Astrocyte of the hippocampus (primary cell): ENCODE measurements around the gene ST3GAL3.
A peak's percentile ranks its signal among the peaks of the same experiment; 100 is the strongest.

Experiments
- DNase-seq: peaks from one replicate; pipeline ENCODE4 v3.0.0; 2011; ENCODE audit warnings: low read depth, low spot score

The ST3GAL3 gene

DNA sequence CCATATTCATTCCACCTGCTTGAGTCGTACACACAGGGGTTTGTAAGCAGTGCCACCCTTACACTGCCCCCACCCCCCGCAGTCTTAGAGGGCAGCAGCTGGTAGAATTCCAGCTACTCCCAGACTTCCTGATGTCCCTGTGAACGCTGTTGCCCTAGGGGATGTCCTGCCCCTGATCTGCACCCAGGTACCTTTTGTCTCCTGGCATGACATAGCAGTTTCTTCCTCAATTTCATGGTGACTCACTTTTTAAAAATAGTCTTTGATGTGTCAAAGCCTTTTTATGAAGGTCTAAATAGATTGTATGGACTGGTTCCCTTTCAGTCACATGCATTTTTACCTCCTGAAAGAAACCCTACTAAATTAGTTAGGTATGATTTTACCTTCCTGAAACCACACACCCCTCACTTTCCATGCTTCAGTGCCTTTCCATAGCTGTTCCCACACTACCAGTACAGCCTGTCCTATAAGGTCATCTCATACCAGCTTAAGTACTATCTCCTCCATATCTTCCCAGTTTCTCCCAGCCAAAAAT, 76.4 kb downstream of the ST3GAL3 start:
- DNase-seq = peak; percentile 37

DNA sequence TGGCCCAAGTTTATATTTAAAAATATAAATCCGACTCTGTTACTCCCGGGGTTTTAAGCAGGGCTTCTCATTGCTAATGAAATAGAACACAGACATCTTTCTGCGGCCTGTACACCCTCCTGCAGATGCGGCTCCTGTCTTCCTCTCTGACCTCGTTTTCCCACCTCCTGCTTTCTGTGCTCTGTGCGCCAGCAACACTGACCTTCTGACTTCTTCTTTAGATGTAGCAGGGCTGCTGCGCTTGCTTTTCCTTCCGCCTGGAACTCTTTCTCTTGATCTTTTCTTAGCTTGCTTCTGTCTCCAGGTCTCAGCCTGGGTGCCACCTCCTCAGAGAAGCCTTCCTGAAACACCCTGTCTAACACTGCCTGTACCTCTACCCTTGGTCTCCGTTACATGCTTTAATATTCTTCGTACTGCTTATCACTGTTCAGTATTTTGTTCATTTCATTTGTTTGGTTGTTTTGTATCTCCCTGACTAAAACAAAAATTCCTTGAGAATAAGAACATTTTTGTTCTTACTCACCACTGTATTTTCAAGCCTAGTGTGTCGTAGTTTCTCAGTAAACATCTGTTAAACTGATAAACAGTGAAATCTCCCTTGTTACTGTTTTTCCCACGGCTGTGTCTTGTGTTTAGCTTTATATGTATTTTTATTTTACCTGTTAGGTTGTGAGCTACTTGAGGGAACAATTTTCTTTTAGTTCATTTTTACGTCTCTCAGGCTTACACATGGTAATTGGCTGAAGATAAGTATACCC, 79.0 kb downstream of the ST3GAL3 start:
- DNase-seq = no peak

DNA sequence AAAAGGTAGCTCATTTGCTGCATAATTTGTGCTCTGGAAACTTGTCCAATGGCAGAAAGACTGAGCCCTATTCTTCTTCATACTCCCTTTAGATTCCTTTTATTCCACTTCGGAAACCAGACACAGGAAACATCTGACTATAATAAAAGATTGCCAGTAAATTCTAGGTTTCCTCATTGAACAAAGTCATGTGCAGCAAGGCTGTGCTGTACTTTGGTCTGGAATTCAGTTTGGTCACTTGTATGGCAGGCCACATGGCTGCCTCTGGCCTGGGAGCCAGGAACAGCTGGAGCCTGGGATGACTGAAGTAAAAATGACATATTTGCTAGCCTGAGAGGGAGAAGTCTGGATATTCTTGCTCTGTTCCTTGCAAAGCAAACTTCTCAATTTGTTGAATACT, 79.6 kb downstream of the ST3GAL3 start:
- no peak for DNase-seq

DNA sequence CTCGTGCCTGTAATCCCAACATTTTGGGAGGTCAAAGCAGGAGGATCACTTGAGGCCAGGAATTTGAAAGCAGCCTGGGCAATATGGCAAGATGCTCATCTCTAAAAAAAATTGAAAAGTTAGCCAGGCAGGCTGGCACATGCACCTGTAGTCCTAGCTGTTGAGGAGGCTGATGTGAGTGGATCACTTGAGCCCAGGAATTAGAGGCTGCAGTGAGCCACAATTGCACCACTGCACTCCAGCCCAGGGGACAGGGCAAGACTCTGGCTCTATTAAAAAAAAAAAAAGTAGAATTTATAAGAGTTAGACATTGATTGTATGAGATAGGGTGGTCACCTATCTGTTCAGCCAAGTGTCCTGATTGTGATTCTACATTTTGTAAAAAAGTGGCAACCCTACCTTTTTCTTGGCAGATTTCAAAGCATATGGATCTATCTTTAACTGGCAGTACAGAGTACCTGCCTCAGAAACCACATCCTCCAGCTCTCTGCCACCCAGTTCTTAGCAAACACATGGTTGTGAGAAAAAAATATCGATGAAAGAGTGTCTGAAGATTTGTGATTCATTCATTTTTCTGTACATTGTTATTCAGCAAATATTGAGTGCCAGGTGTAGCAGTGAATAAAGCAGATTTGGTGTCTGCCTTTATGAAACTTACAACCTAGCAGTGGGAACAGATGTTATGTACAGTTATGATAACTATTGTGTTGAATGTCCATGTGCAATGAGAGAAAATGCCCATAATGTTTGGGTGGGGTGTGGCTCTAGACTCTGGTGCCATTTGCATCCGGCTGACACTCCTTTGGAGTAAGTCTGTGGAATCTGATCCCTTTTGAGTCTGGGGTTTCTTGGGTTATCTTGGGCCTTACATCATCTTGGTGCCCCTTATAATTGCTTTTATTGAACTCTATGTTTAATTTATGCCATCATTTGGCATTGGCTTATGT, 82.5 kb downstream of the ST3GAL3 start:
- no peak for DNase-seq

DNA sequence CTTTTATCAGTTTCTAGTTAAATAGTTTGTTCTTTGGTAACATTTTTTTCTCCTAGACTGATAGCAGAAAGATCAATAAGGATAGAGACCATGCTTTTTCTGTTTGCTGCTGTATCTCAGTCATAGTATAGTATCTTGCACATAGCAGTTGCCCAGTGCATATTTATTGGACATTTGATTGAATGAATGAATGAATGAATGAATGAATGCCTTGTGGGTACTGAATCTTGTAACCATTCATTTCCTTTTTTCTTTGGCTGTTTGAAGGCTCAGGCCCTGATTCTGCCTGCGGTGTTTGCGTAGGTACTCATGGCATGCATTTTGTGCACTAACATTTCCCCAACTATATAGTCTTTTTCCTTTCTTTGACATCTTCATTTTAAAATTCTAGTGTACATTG, 83.9 kb downstream of the ST3GAL3 start:
- DNase-seq = no peak

DNA sequence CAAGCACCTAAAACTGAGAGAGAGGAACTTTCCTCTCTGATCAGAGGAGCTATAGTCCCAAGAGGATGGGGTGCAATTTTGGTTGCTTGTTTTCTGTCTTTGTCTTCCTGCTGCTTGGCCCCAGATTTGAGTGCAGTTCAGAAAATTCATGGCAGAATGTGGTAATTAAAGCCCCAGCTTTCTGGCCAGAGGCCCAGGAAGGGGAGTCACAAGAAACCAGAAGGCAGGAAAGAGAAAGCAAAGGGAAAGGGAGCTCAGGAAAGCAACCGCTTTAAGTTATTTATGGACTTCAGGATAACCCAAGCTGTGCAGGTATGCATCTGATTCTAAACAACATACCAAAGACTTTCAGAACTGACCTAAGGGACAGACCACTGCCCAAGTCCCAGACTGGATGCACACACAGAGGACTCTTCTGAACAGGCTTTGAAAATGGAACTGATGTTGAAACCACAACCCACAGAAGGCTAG, 88.8 kb downstream of the ST3GAL3 start:
- peak; percentile 92 for DNase-seq

DNA sequence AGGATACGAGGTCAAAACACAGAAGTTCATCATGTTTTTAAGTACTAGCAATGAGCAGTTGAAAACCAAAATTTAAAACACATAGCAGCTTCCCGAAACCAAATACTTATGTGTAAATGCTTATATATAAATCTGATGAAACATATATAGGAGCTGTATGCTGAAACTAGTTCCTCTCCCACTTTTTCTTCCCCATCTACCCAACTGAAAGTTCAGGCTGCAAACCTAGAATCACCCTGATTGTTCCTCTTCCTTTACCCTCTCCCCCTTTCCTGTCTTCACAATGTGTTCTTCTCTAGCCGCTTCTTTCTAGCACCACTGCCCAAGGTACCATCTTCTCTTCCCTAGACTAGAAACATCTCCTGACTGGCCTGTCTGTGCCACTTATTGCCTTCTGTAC, 90.6 kb downstream of the ST3GAL3 start:
- no peak for DNase-seq

DNA sequence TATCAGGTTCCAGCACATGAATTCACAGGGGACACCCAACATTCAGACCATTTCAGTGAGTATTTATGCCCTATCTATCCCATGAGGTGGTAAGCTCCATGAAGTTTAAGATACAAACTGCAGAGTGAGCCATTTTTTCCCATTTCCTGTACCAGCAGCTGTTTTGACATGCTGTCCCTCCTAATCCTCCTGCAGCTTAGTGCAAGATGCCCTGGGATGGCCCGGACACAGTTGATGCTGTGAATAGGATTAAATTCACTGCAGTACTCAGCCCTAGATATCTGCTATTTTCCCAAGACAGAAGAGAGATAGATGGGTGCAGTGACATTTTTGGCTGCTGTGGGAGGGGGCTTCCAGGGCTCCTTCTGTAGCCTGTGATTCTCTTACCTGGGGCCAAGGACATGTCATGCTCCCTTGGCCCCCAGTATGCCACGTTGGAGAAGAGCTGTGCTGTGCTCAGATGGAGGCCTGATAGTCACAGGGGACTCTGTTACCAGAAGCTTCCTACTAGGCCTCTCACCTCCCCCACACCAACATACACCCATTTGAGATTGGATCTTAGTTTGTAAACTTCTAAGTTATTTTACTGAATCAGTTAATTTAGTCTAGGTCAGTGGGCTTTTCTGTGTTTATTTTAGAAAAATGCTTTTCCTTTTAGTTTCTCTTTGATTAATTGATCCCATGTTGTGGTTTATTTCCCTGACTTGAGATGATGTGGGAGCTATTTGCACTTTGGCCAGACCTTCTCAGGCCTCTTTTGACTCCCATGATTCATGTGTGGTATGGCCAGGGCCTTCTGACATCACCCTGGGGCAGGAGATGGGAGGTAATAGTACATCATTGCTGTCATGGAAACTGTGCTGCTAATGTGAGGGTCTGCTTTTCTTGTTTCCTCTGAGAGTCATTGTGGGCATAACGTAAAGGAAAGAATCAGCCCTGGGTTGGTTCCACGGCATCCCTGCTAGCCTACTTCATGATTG, 92.6 kb downstream of the ST3GAL3 start:
- peak; percentile 80 for DNase-seq

DNA sequence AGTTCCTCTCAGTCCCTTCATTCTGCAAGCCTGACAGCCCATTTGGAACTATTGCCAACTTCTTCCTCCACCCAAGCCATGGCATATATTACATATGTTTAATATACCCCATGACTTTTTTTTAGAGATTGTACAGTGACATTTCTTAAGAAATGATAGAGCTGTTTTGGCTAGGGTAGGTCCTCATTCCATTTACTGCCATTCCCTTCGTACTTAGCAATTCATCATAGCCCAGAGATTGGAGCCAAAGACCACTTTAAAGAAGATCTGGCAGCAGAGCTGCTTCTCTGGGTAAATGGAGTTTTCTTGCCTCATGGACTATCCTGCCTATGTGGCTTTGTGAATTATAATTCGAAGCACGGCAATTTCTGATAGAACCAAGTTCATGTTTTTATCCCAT, 93.4 kb downstream of the ST3GAL3 start:
- no peak for DNase-seq

DNA sequence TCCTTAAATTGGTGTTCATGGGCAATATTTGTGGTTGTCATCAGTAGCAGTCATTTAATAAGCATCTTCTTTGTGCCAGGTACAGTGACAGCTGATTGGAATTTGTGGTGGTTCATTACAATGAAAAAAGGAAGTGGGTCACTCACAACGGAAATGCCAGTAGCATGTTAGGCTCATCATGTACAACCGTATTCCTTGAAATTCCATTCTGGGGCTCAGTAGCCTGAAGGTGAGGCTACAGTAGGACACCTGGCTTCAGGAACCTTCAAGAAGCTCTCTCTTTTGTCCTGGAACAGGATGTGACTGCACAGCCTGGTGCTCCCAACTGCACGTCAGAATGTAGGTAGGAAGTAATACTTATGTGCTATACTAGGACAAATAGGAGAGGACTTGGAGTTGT, 93.9 kb downstream of the ST3GAL3 start:
- DNase-seq = no peak

DNA sequence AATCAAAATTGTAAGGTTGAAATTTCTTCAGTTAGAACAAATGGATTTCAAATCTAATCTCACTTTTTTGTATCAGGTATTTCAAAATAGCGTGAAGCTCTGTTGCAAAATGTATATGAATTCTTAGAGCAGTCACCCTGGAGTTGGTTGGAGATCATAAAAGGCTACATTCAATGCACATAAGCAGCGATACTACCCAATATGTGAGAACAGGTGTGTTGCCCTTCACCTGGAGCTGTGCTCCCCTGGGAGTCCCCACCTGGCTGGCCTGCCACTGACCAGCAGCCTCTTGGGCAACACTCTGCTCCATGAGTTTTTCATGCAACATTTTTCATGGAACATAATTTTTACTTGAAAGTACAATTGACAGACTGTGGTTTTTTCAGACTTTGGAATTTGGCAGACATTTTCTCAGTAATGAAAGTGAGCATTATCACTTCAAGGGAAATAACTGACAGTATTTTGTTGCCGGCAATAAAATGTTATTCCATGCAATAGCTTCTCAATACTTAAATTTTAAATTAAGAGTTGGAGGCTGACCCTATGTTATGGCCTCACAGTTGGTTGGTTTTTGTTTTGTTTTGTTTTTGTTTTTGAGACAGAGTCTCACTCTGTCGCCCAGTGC, 95.1 kb downstream of the ST3GAL3 start:
- no peak for DNase-seq

DNA sequence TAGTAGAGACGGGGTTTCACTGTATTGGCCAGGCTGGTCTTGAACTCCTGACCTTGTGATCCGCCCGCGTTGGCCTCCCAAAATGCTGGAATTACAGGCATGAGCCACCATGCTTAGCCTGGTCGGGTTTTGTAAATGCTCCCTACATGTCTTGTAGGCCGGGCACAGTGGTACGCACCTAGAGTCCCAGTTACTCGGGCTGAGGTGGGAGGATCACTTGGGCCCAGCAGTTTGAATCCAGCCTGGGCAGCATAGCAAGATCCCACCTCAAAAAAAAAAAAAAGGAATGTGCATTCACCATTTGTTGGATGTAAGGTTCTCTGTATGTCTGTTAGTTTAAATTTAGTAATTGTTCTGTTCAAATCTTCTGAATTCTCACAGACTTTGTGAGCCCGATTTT, 95.8 kb downstream of the ST3GAL3 start:
- DNase-seq = no peak

DNA sequence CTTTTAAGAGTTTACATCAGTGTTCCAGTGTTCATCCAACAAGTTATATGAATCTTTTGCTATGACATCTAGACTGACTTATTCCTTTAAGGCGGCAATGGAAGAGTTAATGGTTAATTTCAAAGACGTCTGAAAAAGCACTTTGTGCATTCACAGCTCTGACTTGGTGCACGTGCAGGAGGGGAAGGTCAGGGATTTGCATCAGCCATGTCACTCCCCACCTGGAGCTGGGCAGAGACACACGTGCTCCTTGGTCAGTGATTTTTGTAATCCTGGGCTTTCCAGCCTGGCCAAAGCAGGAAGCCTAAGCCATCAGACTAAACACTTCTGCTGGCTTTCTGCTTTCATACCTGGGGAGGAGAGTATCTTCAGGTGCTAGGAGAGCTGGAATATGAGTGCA, 96.3 kb downstream of the ST3GAL3 start:
- no peak for DNase-seq

DNA sequence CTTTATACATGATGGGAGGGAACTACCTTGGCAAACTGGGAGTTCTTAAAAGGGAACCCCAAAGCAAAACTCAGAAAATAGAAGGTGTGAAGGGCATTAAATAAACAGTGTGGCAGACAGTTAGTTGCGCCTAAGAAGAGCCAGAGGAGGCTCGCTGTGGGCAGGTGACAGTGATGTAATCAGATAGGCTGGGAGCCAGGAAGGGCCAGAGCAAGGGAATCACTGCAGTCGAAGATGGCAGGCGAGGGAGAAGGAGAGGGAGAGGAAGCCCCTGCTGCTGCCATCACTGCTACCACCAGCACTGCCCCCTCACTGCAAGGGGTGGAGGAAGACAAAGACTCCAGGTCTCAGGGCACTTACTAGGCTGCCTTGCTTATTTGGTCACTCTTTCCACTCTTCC, 97.2 kb downstream of the ST3GAL3 start:
- DNase-seq = no peak

DNA sequence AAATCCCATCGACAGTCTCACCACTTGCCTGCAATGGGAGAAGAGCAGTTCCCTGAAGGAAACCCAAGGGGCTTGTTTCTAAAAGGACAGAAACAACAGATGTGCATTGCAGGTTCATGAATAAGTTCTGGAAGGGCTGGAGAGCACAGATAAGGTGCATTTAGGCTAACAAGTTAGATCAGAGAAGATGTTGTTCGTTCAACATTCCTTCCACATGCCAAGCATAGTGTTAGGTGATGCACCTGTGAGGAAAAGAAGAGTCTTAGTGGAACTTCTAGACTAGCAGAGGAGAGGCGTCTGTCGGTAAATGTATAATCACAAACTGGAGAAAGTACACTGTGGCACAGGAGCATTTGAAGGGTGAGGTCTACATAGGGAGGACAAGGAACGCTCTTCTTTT, 98.0 kb downstream of the ST3GAL3 start:
- DNase-seq = no peak

DNA sequence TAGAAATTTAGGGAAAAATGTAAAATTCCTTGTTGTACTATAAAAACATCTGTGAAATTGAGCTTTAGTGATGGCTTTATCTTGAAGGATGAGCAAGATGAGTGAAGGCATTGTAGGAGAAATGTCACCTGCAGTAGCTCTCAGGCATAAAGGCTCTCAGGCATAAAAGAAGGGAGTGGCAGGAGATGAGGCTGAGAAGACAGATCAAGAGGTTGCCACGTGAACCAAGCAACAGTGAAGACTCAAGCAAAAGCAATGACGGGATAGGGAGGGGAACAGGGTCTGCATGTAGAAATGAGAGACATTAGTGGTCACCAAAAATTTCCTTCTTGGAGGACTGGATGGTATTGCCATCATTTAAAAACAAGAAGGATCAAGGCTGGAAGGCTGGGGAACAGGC, 98.8 kb downstream of the ST3GAL3 start:
- no peak for DNase-seq

DNA sequence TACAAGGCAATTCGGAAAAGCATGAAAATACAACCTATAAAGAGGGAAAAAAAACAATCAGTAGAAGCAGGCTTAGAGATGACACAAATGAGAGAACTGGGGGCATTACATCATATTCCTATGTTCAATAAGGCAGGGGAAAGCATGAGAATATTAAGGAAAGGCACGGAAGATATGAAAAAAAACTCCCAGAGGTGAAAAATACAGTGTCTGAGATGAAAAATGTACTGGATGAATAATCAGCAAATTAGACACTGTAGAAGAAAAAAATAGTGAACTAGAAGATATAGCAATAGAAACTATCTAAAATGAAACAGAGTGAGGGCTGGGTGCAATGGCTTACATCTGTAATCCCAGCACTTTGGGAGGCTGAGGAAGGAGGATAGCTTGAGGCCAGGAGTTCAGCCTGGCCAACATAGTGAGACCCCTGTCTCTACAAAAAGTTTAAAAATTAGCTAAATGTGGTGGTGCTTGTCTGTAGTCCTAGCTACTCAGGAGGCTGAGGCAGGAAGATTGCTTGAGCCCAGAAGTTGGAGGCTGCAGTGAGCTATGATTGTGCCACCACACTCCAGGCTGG, 101.8 kb downstream of the ST3GAL3 start:
- DNase-seq = no peak

DNA sequence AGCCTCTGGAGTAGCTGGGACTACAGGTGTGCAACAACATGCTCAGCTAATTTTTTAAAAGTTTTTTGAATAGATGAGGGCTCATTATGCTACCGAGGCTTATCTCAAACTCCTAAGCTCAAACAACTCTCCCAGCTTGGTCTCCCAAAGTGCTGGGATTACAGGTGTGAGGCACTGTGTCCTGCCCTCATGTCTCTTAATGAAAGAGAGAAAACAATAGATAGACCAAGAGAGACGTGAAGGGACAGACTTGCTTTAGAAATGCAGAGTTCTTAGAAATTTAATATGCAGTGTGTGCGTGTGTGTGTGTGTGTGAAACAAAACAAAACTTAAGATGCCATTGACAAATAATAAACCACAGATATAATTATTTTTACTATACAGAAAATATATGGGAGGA, 105.2 kb downstream of the ST3GAL3 start:
- no peak for DNase-seq

DNA sequence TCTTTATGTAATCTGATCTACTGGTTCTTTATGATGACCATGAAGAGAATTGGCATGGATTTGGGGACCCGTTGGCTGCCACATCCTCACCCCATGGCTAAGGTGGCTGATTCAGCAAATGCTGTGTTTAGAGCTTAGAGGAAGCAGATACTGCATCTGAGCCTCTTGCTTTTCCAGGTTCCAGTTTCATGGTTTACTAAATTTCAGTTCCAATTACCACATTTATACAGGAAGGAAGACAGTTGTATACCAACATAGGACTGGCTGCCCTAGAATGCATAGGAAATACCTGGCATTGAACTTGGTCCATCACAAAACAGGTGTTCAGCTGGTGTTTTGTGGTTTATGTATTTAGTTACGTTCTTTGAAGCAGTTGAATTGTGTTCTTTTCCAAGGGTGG, 107.1 kb downstream of the ST3GAL3 start:
- DNase-seq = no peak

DNA sequence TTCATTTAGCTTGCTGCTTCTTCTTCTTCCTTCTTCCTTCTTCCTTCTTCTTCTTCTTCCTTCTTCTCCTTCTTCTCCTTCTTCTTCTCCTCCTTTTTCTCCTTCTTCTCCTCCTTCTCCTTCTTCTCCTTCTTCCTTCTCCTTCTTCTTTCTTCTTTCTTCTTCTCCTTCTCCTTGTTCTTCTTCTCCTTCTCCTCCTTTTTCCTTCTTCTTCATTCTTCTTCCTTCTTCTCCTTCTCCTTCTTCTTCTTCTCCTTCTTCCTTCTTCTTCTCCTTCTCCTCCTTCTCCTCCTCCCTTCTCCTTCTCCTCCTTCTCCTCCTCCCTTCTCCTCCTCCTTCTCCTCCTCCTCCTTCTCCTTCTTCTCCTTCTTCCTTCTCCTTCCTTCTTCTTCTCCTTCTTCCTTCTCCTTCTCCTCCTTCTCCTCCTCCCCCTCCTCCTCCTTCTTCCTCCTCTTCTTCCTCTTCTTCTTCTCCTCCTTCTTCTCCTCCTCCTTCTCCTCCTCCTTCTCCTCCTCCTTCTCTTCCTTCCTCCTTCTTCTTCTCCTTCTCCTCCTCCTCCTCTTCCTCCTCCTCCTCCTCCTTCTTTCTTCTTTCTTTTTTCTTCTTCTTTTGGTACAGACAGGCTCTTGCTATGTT, 110.1 kb downstream of the ST3GAL3 start:
- no peak for DNase-seq
